Right ventricle myocardium superior (tissue), 1 donor: ENCODE measurements around the gene TCERG1. TPM values are rescaled to one million over a fixed set of nuclear protein-coding genes. Genes with fewer than 3 reads are reported as not detected.
"Not testable (repeated sequence)": the region's sequence is repeated elsewhere in the genome, so short reads cannot be mapped to it uniquely, and the experiment has no call there.

ENCODE experiments used
- ATAC-seq: fragments of 200-7000 bp; cut with Tn5 transposase; one replicate; pipeline ENCODE4 v1.9.1; 2020; ENCODE audit warnings: mild to moderate bottlenecking; ENCODE audit not compliant: poor library complexity
- DNase-seq: peaks from one replicate; pipeline ENCODE4 v3.0.0-alpha.2; 2020
- intact Hi-C: fragments of 100-400 bp; cut with DNase I; formaldehyde crosslinking; loops from one replicate; pipeline ENCODE4 v1.11.2; 2022
- total RNA-seq: library from RNA; stranded (reverse); fragmentation: NEBNext Ultra II Directional; extraction: Animal tissue kit (Norgen Biotek cat#: 25700); gene quantifications from one replicate; pipeline ENCODE4 v1.2.1, GENCODE V29; 2021
- donor health status: DM: no; HTN: yes; CAD: no; lungs with severe emphysema.

Gene TCERG1
- total RNA-seq, 1 donor from 2014 or later: 20.8 TPM

GRCh38 chr5:146548781-146549449 lies 101.8 kb downstream of the TCERG1 start:
- DNase-seq: no peak
- intact Hi-C loops: no loop called here
- ATAC-seq: no peak

GRCh38 chr5:146549615-146550014 lies 102.5 kb downstream of the TCERG1 start:
- intact Hi-C loops: no loop called here
- ATAC-seq (no peak), DNase-seq (no peak)

- intact Hi-C loops: no loop called here
- ATAC-seq (no peak), DNase-seq (no peak)
Measured at GRCh38 chr5:146553446-146553845, 106.3 kb downstream of the TCERG1 start.

- ATAC-seq, intact Hi-C loops, DNase-seq: not testable (repeated sequence)
Measured at GRCh38 chr5:146556884-146557283, 109.8 kb downstream of the TCERG1 start.

- DNase-seq: no peak
Measured at GRCh38 chr5:146560205-146560812, 113.2 kb downstream of the TCERG1 start.

More at GRCh38 chr5:146560205-146560812, 113.2 kb downstream of the TCERG1 start:
- ATAC-seq: no peak
- intact Hi-C loops: no loop called here

Other genes with a start within 250 kb of the TCERG1 start
- gene RBM27, start 243.7 kb upstream of the TCERG1 start, total RNA-seq: 10.2 TPM
- gene POU4F3, start 108.5 kb upstream of the TCERG1 start, total RNA-seq: not detected
- not detected for gene GPR151, start 68.9 kb downstream of the TCERG1 start, total RNA-seq